ENCODE data around the gene TMEM131L. TPM values are rescaled to one million over a fixed set of nuclear protein-coding genes. Genes with fewer than 3 reads are reported as not detected.

TMEM131L gene
- total and polyA plus RNA-seq, 12 donors: 2.7 to 33.6 (median 18.5) TPM

DNA sequence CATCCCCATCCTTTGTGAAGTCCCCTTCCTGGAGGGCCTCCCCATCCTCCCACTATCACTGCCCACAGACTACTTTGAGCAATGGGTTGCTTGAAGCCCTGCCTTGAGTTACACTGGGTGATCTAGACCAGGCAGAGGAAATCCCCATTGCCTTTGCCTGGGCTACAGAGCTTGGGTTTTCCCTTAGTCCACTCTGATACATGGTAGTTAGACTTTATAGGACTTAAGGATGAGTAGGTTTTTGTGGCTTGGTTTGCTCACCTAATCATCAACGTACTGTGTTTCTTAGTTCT, 56.6 kb downstream of the TMEM131L start:
- intact Hi-C loops (cut with DNase I): no loop called here
- 91 to 94% methylated on average over 1 of the region's 1 CpG for WGBS, 2 donors
- H3K27me3 ChIP-seq: no peaks in the 10 kb centered on the region
- ATAC-seq (no peak), DNase-seq (no peak)
- TF ChIP-seq, protein P1, sequence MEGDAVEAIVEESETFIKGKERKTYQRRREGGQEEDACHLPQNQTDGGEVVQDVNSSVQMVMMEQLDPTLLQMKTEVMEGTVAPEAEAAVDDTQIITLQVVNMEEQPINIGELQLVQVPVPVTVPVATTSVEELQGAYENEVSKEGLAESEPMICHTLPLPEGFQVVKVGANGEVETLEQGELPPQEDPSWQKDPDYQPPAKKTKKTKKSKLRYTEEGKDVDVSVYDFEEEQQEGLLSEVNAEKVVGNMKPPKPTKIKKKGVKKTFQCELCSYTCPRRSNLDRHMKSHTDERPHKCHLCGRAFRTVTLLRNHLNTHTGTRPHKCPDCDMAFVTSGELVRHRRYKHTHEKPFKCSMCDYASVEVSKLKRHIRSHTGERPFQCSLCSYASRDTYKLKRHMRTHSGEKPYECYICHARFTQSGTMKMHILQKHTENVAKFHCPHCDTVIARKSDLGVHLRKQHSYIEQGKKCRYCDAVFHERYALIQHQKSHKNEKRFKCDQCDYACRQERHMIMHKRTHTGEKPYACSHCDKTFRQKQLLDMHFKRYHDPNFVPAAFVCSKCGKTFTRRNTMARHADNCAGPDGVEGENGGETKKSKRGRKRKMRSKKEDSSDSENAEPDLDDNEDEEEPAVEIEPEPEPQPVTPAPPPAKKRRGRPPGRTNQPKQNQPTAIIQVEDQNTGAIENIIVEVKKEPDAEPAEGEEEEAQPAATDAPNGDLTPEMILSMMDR (IDR thresholded peaks at IDR 0.05): no peak
- peak overlapping the region in 2 of 10 donors; percentile 64 to 75 for H3K27ac ChIP-seq
- no peaks in the 10 kb centered on the region for H3K36me3 ChIP-seq
- H3K9me3 ChIP-seq: no peaks in the 10 kb centered on the region
- peak overlapping the region in 1 of 10 donors; percentile 3 for H3K4me3 ChIP-seq
- H3K4me1 ChIP-seq: peaks cover 6 to 99% (median 47%) of the 10 kb centered on the region in 9 donors

DNA sequence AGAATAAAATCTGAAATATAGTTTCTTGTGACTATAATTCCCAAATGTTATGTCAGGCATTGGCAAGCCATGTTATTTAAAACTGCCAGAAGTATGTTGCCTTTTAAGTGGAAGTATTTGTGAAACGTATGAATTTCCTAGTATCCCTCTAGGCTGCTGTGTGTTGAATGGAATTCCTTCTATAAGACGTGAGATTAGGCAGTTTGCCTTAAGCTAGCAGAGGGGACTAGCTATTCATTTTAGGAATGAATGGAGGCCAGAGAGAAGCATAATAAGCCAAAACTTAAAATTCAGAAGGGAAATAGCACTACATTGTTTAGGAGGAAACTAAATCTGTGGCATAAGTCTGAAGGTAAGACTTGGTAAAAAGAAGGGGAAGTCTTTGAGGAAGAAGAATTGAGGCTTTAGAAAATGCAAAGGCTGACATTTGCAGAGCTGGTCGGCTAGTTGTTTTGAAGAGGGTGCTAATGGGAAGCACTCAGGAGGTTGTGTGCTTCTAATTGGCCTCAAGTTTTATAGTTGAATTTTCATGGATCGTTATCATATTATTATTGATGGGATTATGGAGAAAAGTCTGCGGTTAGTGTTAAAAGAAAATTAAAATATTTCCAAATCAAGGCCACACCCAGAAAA, 57.1 kb downstream of the TMEM131L start:
- peak overlapping the region in 8 of 10 donors; percentile 10 to 75 (median 28) for H3K27ac ChIP-seq
- 57 to 68% methylated on average over 5 of the region's 5 CpGs for WGBS, 2 donors
- peaks cover 5 to 99% (median 42%) of the 10 kb centered on the region in 9 donors for H3K4me1 ChIP-seq
- H3K36me3 ChIP-seq: no peaks in the 10 kb centered on the region
- TF ChIP-seq, protein P1 (IDR thresholded peaks at IDR 0.05): no peak
- no peaks in the 10 kb centered on the region for H3K9me3 ChIP-seq
- ATAC-seq (no peak), DNase-seq (no peak)
- no peaks in the 10 kb centered on the region for H3K27me3 ChIP-seq
- H3K4me3 ChIP-seq: no peak overlapping the region
- intact Hi-C loops (cut with DNase I): no loop called here

DNA sequence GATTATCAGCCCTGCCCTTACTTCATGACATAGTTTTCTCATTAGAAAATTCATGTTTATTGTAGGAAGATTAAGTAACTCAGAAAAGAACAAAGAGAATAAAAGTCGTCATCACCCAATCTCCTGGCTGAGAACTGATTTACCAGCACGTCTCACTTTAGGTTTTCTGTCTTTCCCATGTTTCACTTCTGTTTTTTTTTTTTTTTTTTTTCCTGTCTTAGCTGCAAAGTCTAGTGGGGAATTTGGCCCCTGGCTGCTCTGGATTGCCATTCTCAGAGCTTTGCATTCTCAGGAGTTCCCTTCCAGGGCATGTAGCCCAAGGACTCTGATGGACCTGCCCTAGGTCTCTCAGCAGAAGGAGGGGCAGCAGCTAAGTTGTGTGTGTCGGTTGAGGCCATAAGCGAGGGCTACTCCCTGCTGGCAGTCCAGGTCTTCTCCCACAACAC, 57.8 kb downstream of the TMEM131L start:
- Histone ChIP-seq H3K4me1 (peaks cover 3 to 99% (median 39%) of the 10 kb centered on the region in 9 donors), H3K4me3 (no peak overlapping the region), H3K27ac (peak overlapping the region in 8 of 10 donors; percentile 10 to 75 (median 28)), H3K9me3 (no peaks in the 10 kb centered on the region), H3K36me3 (no peaks in the 10 kb centered on the region), H3K27me3 (no peaks in the 10 kb centered on the region)
- intact Hi-C loops (cut with DNase I): no loop called here
- TF ChIP-seq, protein P1 (IDR thresholded peaks at IDR 0.05): no peak
- no peak for DNase-seq
- WGBS, 2 donors: 41 to 61% methylated on average over 4 of the region's 4 CpGs
- peak in 6 of 8 donors; percentile 29 to 63 (median 42) for ATAC-seq

DNA sequence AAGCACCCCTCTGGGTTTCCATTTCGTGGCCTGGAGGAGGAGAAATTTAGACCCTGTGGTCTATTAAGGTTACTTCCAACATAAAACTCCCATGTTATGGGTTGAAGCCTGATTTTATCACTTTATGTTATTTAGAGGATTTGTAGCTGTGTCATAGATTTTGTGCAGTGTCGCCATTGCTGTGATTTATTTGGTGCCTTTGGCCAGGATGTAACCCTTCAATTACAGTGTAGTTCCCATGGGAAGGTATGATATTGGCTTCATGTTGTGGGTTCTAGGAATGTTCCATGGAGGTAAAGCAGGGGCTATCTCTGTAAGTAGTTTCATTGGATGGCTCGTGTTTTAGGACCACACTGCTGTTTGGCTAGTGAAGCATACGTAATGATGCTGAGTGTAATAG, 58.5 kb downstream of the TMEM131L start:
- H3K9me3 ChIP-seq: no peaks in the 10 kb centered on the region
- TF ChIP-seq, protein P1 (IDR thresholded peaks at IDR 0.05): no peak
- H3K36me3 ChIP-seq: no peaks in the 10 kb centered on the region
- H3K4me3 ChIP-seq: no peak overlapping the region
- no peaks in the 10 kb centered on the region for H3K27me3 ChIP-seq
- ATAC-seq (no peak), DNase-seq (no peak)
- 90% methylated on average over 4 of the region's 4 CpGs for WGBS, 2 donors
- H3K4me1 ChIP-seq: peaks cover 3 to 99% (median 39%) of the 10 kb centered on the region in 9 donors
- intact Hi-C loops (cut with DNase I): no loop called here
- H3K27ac ChIP-seq: peak overlapping the region in 5 of 10 donors; percentile 13 to 75 (median 58)
